Measurements from ENCODE around the gene NADSYN1. TPM values are rescaled to one million over a fixed set of nuclear protein-coding genes. Genes with fewer than 3 reads are reported as not detected.

NADSYN1 gene
- total and polyA plus RNA-seq, 4 donors: 26.1 to 64.0 (median 47.5) TPM

DNA sequence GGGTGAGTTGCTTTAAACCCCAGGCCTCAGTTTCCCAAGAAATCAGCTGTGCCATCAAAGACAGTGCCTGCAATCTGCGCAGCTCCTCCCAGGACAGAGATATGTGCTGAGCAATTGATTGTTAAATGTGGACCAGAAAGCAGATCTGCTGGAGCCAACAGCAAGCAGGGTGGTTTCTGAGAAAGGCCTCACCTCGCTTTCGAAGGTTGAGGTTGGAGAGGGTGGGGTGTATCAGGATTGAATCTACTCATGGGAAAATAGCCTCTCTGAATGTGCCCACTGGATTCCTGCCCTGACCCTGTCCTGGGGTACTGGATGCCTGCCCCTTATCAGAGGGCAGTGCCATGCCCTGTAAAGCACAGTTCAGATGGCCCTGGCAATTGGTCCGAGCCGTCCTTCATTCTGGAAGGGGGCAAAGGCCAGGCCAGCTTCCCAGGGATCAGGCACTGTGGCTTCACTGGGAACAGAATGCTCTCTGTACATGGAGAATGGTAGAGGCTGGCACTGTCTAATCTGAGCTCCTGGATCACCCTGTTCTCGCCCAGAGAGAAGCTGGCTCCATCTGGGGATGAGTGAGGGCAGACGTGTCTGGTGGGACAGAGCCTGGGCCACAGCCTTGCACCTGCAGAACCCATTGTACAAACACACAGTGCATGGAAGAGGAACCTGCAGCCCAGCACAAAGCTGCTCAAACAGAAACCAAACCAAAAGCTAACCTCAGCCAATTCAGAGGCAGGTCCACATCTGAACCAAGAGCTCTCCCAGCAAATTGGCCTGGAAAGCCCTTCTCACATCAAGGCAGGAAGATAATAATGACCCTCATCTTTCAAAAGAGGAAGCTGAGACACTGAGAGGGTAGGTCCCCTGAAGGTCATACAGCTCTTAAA lies 20.0 kb upstream of the NADSYN1 start:
- H3K9me3 ChIP-seq (ENCODE audit: control insufficient read depth, insufficient read depth, low read length): no peaks in the 10 kb centered on the region
- H3K36me3 ChIP-seq (ENCODE audit: control insufficient read depth, insufficient read depth, low read length): peaks cover 40% of the 10 kb centered on the region
- 83% methylated on average over 7 of the region's 7 CpGs for WGBS (ENCODE audit: insufficient coverage)
- H3K4me3 ChIP-seq (ENCODE audit: low read depth, low read length): no peak overlapping the region
- no peak for DNase-seq (ENCODE audit: low read depth in 4 of 6, low spot score in 6 of 6)
- peaks cover 15% of the 10 kb centered on the region for H3K4me1 ChIP-seq (ENCODE audit: control insufficient read depth, insufficient read depth, low read length)
- H3K27ac ChIP-seq (ENCODE audit: low read depth, low read length): peak overlapping the region; percentile 45
- H3K27me3 ChIP-seq (ENCODE audit: control insufficient read depth, insufficient read depth, low read length): no peaks in the 10 kb centered on the region

DNA sequence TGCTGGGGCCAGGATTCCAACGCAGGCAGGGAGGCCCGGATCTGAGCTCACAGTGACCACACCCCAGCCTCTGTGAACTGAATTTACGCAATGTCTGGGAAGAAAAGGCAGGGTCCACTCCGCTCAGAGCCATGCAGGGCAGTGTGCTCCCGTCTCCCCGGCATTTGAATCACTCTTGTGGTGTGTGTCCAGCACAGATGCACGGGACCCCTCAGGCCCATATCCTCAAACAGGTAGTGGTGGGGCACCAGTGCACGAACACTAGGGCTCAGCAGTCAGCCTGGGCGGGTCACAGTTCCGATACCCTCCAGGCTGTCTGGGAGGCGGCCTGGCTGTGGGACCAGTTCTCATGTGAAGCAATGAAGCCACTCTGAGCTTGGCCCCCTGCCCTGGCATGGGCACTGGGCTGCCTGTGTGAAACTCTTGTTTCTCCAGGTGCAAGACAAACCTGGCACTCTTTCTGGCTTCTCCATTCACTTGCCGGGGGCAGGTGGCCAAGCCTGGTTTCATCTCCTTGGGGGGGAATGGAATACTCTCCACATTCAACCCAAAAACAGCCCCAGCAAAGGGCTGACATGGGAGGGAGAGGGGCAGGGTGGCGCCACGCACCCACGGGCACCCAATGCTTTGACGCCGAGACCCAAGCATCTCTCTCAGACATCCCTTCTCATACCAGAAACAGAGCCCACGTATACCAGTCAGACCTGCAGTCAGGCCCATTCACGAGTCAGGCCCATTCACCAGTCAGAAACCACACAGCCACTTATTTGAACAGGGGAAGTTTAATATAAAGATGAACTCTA lies 19.2 kb upstream of the NADSYN1 start:
- H3K4me3 ChIP-seq (ENCODE audit: low read depth, low read length): no peak overlapping the region
- DNase-seq (ENCODE audit: low read depth in 4 of 6, low spot score in 6 of 6): peak in 1 of 6 donors; percentile 37

DNA sequence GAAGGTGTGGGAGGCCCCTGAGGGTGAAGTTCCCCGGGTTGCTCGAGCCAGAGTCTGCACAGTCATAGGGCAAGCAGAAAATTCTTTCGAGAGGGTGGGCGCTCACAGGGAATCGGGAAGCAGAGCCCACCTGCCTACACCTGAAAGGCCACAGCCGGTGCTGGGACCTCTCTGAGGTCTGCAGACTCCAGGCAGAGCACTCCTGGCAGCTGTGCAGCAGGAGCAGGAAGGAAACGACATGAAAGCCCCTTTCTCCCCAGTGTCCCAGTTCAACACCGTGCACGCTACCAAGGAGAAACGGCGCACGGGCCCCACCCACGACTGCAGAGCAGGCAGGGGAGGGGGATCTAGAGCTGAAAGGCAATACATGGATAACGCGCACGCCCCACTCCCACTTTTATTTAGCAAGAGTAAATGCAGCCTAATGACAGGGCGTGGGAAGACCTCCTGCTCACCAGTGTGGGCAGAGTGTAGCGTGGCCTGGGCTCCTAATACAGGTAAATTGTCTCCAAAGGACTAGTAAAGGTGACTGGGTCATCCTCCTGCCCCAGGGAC lies 18.4 kb upstream of the NADSYN1 start:
- no peak overlapping the region for H3K27ac ChIP-seq (ENCODE audit: low read depth, low read length)
- peaks cover 56% of the 10 kb centered on the region for H3K36me3 ChIP-seq (ENCODE audit: control insufficient read depth, insufficient read depth, low read length)
- no peak overlapping the region for H3K4me3 ChIP-seq (ENCODE audit: low read depth, low read length)
- WGBS (ENCODE audit: insufficient coverage): 81% methylated on average over 12 of the region's 18 CpGs
- peaks cover 15% of the 10 kb centered on the region for H3K4me1 ChIP-seq (ENCODE audit: control insufficient read depth, insufficient read depth, low read length)
- H3K27me3 ChIP-seq (ENCODE audit: control insufficient read depth, insufficient read depth, low read length): no peaks in the 10 kb centered on the region
- no peaks in the 10 kb centered on the region for H3K9me3 ChIP-seq (ENCODE audit: control insufficient read depth, insufficient read depth, low read length)
- no peak for DNase-seq (ENCODE audit: low read depth in 4 of 6, low spot score in 6 of 6)

More for the DNA sequence above, 19.2 kb upstream of the NADSYN1 start:
- H3K4me1 ChIP-seq (ENCODE audit: control insufficient read depth, insufficient read depth, low read length): peaks cover 15% of the 10 kb centered on the region
- H3K27me3 ChIP-seq (ENCODE audit: control insufficient read depth, insufficient read depth, low read length): no peaks in the 10 kb centered on the region
- peaks cover 48% of the 10 kb centered on the region for H3K36me3 ChIP-seq (ENCODE audit: control insufficient read depth, insufficient read depth, low read length)
- peak overlapping the region; percentile 45 for H3K27ac ChIP-seq (ENCODE audit: low read depth, low read length)
- WGBS (ENCODE audit: insufficient coverage): 78% methylated on average over 13 of the region's 19 CpGs
- no peaks in the 10 kb centered on the region for H3K9me3 ChIP-seq (ENCODE audit: control insufficient read depth, insufficient read depth, low read length)

DNA sequence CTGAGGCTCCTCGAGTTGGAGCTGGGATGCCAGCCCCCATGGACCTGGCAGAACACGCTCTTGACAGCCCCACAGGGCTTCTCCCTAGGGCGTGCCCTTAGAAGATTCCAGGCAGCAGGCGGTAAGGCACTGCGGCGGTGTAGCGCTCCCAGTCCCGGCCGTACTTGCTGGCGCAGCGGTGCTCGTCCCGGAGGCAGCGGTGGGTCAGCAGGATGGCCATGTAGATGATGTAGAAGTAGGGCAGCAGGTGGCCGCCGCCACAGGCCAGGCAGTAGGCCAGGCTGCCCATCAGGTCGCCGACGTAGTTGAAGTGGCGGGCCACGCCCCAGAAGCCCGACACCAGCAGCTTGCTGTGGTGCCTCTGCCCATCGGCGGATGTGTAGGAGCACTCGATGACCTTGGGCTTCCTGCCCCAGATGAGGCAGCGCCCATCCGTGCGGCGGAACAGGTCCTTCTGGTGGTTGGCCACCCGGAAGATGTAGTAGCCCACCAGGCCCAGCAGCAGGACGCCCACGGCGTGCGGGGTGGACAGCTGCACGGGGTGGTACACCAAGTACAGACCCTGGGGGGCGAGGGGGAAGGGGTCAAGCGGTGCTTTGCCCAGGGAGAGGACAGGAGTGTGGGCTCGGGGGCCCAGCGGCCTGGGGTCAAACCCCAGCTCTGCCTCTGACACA lies 17.6 kb upstream of the NADSYN1 start:
- Histone ChIP-seq H3K4me3 (ENCODE audit: low read depth, low read length) (no peak overlapping the region), H3K27me3 (ENCODE audit: control insufficient read depth, insufficient read depth, low read length) (no peaks in the 10 kb centered on the region), H3K27ac (ENCODE audit: low read depth, low read length) (no peak overlapping the region), H3K4me1 (ENCODE audit: control insufficient read depth, insufficient read depth, low read length) (peaks cover 15% of the 10 kb centered on the region), H3K9me3 (ENCODE audit: control insufficient read depth, insufficient read depth, low read length) (no peaks in the 10 kb centered on the region), H3K36me3 (ENCODE audit: control insufficient read depth, insufficient read depth, low read length) (peaks cover 64% of the 10 kb centered on the region)
- WGBS (ENCODE audit: insufficient coverage): 94% methylated on average over 37 of the region's 39 CpGs
- no peak for DNase-seq (ENCODE audit: low read depth in 4 of 6, low spot score in 6 of 6)

DNA sequence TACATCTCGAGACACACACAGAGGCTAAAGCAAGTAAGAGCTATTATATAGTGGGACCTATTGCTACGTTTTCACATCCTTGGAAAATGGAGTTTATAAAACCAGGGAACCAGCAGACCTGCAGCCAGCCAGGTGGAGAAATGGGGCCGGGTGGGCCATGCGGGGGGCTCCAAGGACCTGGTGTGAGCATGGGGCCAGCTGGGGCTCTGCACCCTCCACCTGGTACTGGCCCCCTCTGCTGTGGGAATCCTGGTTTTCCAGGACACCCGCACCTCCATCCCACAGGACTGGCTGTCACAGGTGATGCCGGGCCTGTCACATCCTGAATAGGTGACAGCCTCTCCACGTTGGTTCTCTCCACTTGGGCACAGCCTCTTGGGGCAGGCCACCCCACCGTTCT lies 16.1 kb upstream of the NADSYN1 start:
- H3K9me3 ChIP-seq (ENCODE audit: control insufficient read depth, insufficient read depth, low read length): no peaks in the 10 kb centered on the region
- peaks cover 15% of the 10 kb centered on the region for H3K4me1 ChIP-seq (ENCODE audit: control insufficient read depth, insufficient read depth, low read length)
- H3K4me3 ChIP-seq (ENCODE audit: low read depth, low read length): no peak overlapping the region
- H3K27me3 ChIP-seq (ENCODE audit: control insufficient read depth, insufficient read depth, low read length): no peaks in the 10 kb centered on the region
- no peak for DNase-seq (ENCODE audit: low read depth in 4 of 6, low spot score in 6 of 6)
- WGBS (ENCODE audit: insufficient coverage): 93% methylated on average over 7 of the region's 8 CpGs
- peaks cover 78% of the 10 kb centered on the region for H3K36me3 ChIP-seq (ENCODE audit: control insufficient read depth, insufficient read depth, low read length)
- H3K27ac ChIP-seq (ENCODE audit: low read depth, low read length): no peak overlapping the region

DNA sequence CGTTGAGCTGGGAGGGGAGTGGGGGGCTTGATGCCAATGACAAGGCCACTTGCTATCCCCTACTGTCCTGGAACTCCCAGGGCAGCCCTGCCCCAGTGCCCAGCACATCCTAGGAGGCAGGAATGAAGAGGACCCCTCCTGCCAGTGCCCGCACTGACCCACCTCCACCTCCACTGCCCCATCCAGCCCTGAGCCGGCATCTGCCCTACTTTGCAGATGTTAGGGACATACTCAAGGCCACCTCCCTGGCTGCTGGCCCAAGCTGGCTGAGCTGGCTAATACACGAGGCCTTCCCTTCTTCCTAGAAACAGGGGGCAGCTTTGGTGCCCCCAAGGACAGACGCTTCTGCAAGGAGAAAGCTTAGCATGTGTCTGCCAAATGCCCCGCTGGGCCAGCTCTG lies 15.6 kb upstream of the NADSYN1 start:
- H3K9me3 ChIP-seq (ENCODE audit: control insufficient read depth, insufficient read depth, low read length): no peaks in the 10 kb centered on the region
- no peak overlapping the region for H3K27ac ChIP-seq (ENCODE audit: low read depth, low read length)
- H3K4me1 ChIP-seq (ENCODE audit: control insufficient read depth, insufficient read depth, low read length): peaks cover 15% of the 10 kb centered on the region
- H3K27me3 ChIP-seq (ENCODE audit: control insufficient read depth, insufficient read depth, low read length): no peaks in the 10 kb centered on the region
- peaks cover 84% of the 10 kb centered on the region for H3K36me3 ChIP-seq (ENCODE audit: control insufficient read depth, insufficient read depth, low read length)
- DNase-seq (ENCODE audit: low read depth in 4 of 6, low spot score in 6 of 6): no peak
- WGBS (ENCODE audit: insufficient coverage): 95% methylated on average over 5 of the region's 6 CpGs
- no peak overlapping the region for H3K4me3 ChIP-seq (ENCODE audit: low read depth, low read length)

DNA sequence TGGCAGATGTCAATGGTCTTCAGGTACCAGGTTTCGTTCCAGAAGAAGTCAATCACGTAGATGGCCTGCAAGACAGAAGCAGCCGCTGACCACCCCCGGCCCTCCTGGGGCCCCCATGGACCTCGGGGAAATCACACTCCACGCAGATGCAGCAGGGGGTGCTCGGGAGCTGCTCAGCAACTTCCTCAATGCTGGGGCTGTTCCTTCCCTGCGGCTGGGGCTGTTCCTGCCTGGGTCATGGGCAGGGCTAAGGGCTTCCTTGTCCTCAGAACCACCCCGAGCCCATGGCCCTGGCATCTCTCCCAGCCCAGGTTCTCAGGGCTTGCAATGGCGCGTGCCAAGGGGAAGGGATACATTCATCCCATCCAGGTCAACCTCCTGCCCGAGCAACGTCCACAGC lies 15.1 kb upstream of the NADSYN1 start:
- DNase-seq (ENCODE audit: low read depth in 4 of 6, low spot score in 6 of 6): no peak
- no peak overlapping the region for H3K4me3 ChIP-seq (ENCODE audit: low read depth, low read length)
- no peaks in the 10 kb centered on the region for H3K27me3 ChIP-seq (ENCODE audit: control insufficient read depth, insufficient read depth, low read length)
- no peaks in the 10 kb centered on the region for H3K9me3 ChIP-seq (ENCODE audit: control insufficient read depth, insufficient read depth, low read length)
- 81% methylated on average over 13 of the region's 13 CpGs for WGBS (ENCODE audit: insufficient coverage)
- H3K36me3 ChIP-seq (ENCODE audit: control insufficient read depth, insufficient read depth, low read length): peaks cover 88% of the 10 kb centered on the region
- H3K27ac ChIP-seq (ENCODE audit: low read depth, low read length): no peak overlapping the region
- peaks cover 15% of the 10 kb centered on the region for H3K4me1 ChIP-seq (ENCODE audit: control insufficient read depth, insufficient read depth, low read length)

DNA sequence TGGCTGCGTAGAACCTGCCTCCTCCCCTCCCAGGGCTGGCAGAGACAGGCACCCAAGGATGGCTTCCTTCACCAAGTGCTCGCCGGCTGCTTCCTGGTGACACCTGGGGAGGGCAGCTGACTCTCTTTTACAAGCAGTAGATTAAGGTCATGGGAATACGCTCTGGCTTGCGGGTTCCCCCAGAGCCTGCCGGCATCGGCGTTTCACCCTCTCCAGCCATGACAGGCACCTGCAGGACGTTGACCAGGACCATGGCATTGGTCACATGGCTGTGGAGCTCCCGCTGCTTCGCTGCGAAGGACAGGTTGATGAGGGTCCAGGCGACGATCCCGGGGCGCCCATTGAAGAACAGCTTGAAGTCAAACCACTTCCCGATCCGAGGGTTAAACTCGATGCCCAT lies 14.4 kb upstream of the NADSYN1 start:
- Histone ChIP-seq H3K27me3 (ENCODE audit: control insufficient read depth, insufficient read depth, low read length) (no peaks in the 10 kb centered on the region), H3K4me1 (ENCODE audit: control insufficient read depth, insufficient read depth, low read length) (peaks cover 15% of the 10 kb centered on the region), H3K36me3 (ENCODE audit: control insufficient read depth, insufficient read depth, low read length) (peaks cover 93% of the 10 kb centered on the region), H3K4me3 (ENCODE audit: low read depth, low read length) (no peak overlapping the region), H3K9me3 (ENCODE audit: control insufficient read depth, insufficient read depth, low read length) (no peaks in the 10 kb centered on the region), H3K27ac (ENCODE audit: low read depth, low read length) (no peak overlapping the region)
- no peak for DNase-seq (ENCODE audit: low read depth in 4 of 6, low spot score in 6 of 6)
- 95% methylated on average over 10 of the region's 19 CpGs for WGBS (ENCODE audit: insufficient coverage)

DNA sequence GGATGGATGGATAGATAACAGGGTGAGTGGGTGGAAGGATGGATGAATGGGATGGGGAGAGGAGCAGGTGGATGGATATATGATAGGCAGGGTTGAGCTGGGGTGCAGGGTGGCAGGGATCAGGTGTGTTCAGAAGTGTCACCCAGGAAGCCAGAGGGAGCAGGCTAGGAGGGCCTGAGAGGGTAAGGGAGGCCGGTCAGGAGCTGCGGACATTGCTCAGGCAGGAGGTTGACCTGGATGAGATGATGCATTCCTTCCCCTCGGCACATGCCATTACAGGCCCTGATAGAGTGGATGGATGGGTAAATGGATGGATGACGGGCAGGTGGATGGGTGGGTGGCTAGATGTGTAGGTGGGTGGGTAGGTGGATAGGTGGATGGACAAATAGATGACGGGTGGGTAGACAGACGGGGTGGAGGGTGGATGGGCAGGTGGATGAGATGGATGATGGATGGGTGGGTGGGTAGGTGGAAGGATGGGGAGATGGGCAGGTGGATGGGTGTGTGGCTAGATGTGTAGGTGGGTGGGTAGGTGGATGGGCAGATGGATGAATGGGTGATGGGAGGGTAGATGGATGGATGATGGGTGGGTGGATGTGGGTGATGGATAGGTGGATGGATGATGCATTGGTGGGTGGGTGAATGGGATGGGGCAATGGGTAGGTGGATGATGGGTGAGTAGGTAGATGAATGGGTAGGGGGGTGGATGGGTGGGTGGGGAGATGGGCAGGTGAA lies 12.8 kb upstream of the NADSYN1 start:
- Histone ChIP-seq H3K9me3 (ENCODE audit: control insufficient read depth, insufficient read depth, low read length) (no peaks in the 10 kb centered on the region), H3K27ac (ENCODE audit: low read depth, low read length) (no peak overlapping the region), H3K36me3 (ENCODE audit: control insufficient read depth, insufficient read depth, low read length) (peaks cover 92% of the 10 kb centered on the region), H3K4me3 (ENCODE audit: low read depth, low read length) (no peak overlapping the region), H3K27me3 (ENCODE audit: control insufficient read depth, insufficient read depth, low read length) (no peaks in the 10 kb centered on the region), H3K4me1 (ENCODE audit: control insufficient read depth, insufficient read depth, low read length) (peaks cover 7% of the 10 kb centered on the region)
- DNase-seq (ENCODE audit: low read depth in 4 of 6, low spot score in 6 of 6): no peak
- 92% methylated on average over 6 of the region's 6 CpGs for whole genome bisulfite sequencing (ENCODE audit: insufficient coverage)

Measured in spinal cord (tissue), 10 donors.